HFFc6 (cell line): ENCODE data around the gene RBM33. TPM values are rescaled to one million over a fixed set of nuclear protein-coding genes. Genes with fewer than 3 reads are reported as not detected.

Experiments used
- DNase-seq: peaks from one replicate; pipeline ENCODE4 v3.0.0-alpha.2; 2018
- H3K27ac Mint-ChIP-seq: 2 replicates; pipeline ENCODE4 v1.8.0; 2020; ENCODE audit warnings: mild to moderate bottlenecking, mixed read lengths
- H3K27me3 Mint-ChIP-seq: 2 replicates; pipeline ENCODE4 v1.8.0; 2021; ENCODE audit warnings: mild to moderate bottlenecking, moderate library complexity, mixed read lengths; ENCODE audit not compliant: insufficient read depth
- H3K36me3 Mint-ChIP-seq: 2 replicates; pipeline ENCODE4 v1.8.0; 2021; ENCODE audit warnings: low read depth, mixed read lengths
- H3K4me1 Mint-ChIP-seq: 2 replicates; pipeline ENCODE4 v1.8.0; 2020; ENCODE audit warnings: low read depth, mixed read lengths
- H3K4me3 Mint-ChIP-seq: 2 replicates; pipeline ENCODE4 v1.8.0; 2020; ENCODE audit warnings: mild to moderate bottlenecking, moderate library complexity, mixed read lengths
- H3K9me3 Mint-ChIP-seq: 2 replicates; pipeline ENCODE4 v1.8.0; 2020; ENCODE audit warnings: mild to moderate bottlenecking, mixed read lengths
- CTCF ChIP-seq: fragments of 200-600 bp; sonication (generic); IDR thresholded peaks from 2 replicates; pipeline ENCODE4 v1.5.0; 2021; ENCODE audit warnings: antibody characterized with exemption, mild to moderate bottlenecking
- total RNA-seq, 6 experiments: library from RNA; stranded (reverse); fragmentation: NEBNext Ultra II Directional; extraction: Animal tissue kit (Norgen Biotek cat#: 25700); gene quantifications; 2 replicates in 1 of 6; 3 replicates in 5 of 6; pipeline ENCODE4 v1.2.3, GENCODE V29; 2021

Gene RBM33
- total RNA-seq, 6 experiments from 2014 or later = 31.5 to 38.9 (median 34.5) TPM

GRCh38 chr7:155639958-155640520, 4.4 kb upstream of the RBM33 start:
- peaks cover 2% of the 10 kb centered on the region for H3K27me3 Mint-ChIP-seq

GRCh38 chr7:155640629-155641028, 3.8 kb upstream of the RBM33 start:
- no peak for DNase-seq
- H3K4me3 Mint-ChIP-seq = no peak overlapping the region
- no peak for TF ChIP-seq CTCF
- H3K36me3 Mint-ChIP-seq = peaks cover 43% of the 10 kb centered on the region
- H3K27ac Mint-ChIP-seq = no peak overlapping the region
- peaks cover 34% of the 10 kb centered on the region for H3K9me3 Mint-ChIP-seq
- H3K4me1 Mint-ChIP-seq = peaks cover 10% of the 10 kb centered on the region
- peaks cover 2% of the 10 kb centered on the region for H3K27me3 Mint-ChIP-seq

More at GRCh38 chr7:155639958-155640520, 4.4 kb upstream of the RBM33 start:
- Mint-ChIP-seq H3K4me1 (peaks cover 9% of the 10 kb centered on the region), H3K27ac (no peak overlapping the region), H3K36me3 (peaks cover 41% of the 10 kb centered on the region), H3K4me3 (no peak overlapping the region), H3K9me3 (peaks cover 34% of the 10 kb centered on the region)
- DNase-seq = no peak
- no peak for TF ChIP-seq CTCF

- Mint-ChIP-seq H3K4me1 (peaks cover 23% of the 10 kb centered on the region), H3K27me3 (no peaks in the 10 kb centered on the region; the same call in 1 of the 2 replicates), H3K9me3 (peaks cover 21% of the 10 kb centered on the region), H3K4me3 (peak overlapping the region; percentile 90), H3K27ac (peak overlapping the region; percentile 61), H3K36me3 (peaks cover 60% of the 10 kb centered on the region)
- no peak for TF ChIP-seq CTCF
- no peak for DNase-seq
Measured at GRCh38 chr7:155643804-155644177, 670 bp upstream of the RBM33 start.

- DNase-seq = no peak
- Mint-ChIP-seq H3K36me3 (peaks cover 69% of the 10 kb centered on the region), H3K4me1 (peaks cover 30% of the 10 kb centered on the region), H3K9me3 (peaks cover 22% of the 10 kb centered on the region), H3K27me3 (no peaks in the 10 kb centered on the region; the same call in 1 of the 2 replicates), H3K4me3 (peak overlapping the region; percentile 90), H3K27ac (peak overlapping the region; percentile 92)
- TF ChIP-seq CTCF = peak; percentile 44; the same call in 1 of the 2 replicates
Measured at GRCh38 chr7:155644971-155645509, 579 bp downstream of the RBM33 start.

- DNase-seq = no peak
- Mint-ChIP-seq H3K27me3 (no peaks in the 10 kb centered on the region; the same call in 1 of the 2 replicates), H3K4me3 (peak overlapping the region; percentile 90), H3K9me3 (peaks cover 25% of the 10 kb centered on the region), H3K4me1 (peaks cover 35% of the 10 kb centered on the region), H3K27ac (peak overlapping the region; percentile 92), H3K36me3 (peaks cover 68% of the 10 kb centered on the region)
- no peak for TF ChIP-seq CTCF
Measured at GRCh38 chr7:155645662-155646061, 1.2 kb downstream of the RBM33 start.
